ENCODE measurements around the gene LRP3. TPM values are rescaled to one million over a fixed set of nuclear protein-coding genes. Genes with fewer than 3 reads are reported as not detected.

Gene LRP3
- total RNA-seq, 1 experiment from 2014 or later, result 29.0 TPM

DNA sequence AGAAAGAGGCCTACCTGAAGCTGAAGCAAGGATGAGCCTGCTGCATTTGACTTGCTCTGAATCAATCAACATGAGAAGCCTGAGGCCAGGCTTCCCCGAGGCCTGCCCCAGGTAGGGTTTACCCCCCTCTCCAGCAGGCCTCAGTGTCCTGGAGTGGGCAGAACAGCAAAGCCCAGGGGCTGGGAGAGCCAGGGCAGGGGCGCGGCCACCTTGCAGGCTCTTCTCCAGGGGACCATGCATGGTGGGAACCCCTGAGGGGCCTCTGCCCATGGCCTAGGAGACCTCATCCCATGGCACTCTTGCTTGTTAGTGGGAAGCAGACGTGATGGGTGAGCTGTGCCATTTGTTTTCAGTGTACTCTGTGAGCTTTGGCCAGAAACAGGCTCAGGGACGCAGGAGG is 19.9 kb upstream of the LRP3 start:
- no peak for TF ChIP-seq ZFX (IDR thresholded peaks at IDR 0.05)
- TF ChIP-seq SRF (IDR thresholded peaks at IDR 0.05; ENCODE audit: low read depth), result no peak
- TF ChIP-seq REST (IDR thresholded peaks at IDR 0.05; ENCODE audit: low read depth), result no peak
- no peak for TF ChIP-seq EZH2 (IDR thresholded peaks at IDR 0.05)
- no peak for TF ChIP-seq JUND (IDR thresholded peaks at IDR 0.05)
- no peak for TF ChIP-seq POLR2AphosphoS5 (IDR thresholded peaks at IDR 0.05; ENCODE audit: low read depth, low read length)
- TF ChIP-seq TCF7L2 (IDR thresholded peaks at IDR 0.05; ENCODE audit: borderline replicate concordance, extremely low read depth, insufficient read depth, insufficient read length), result no peak
- TF ChIP-seq, protein P1, sequence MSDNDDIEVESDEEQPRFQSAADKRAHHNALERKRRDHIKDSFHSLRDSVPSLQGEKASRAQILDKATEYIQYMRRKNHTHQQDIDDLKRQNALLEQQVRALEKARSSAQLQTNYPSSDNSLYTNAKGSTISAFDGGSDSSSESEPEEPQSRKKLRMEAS (IDR thresholded peaks at IDR 0.05), result no peak
- TF ChIP-seq FOSL1 (IDR thresholded peaks at IDR 0.05; ENCODE audit: low read depth), result no peak
- TF ChIP-seq CBX3 (IDR thresholded peaks at IDR 0.05; ENCODE audit: low read depth), result no peak
- TF ChIP-seq EGR1 (IDR thresholded peaks at IDR 0.05; ENCODE audit: low read depth), result no peak
- no peak for TF ChIP-seq ZNF274 (IDR thresholded peaks at IDR 0.05; ENCODE audit: low read depth, low read length)
- TF ChIP-seq SIN3A (IDR thresholded peaks at IDR 0.05; ENCODE audit: low read depth), result no peak
- no peak for TF ChIP-seq POLR2A (IDR thresholded peaks at IDR 0.05; ENCODE audit: borderline replicate concordance, extremely low read depth, insufficient read depth, insufficient read length)
- TF ChIP-seq SP1 (IDR thresholded peaks at IDR 0.05; ENCODE audit: low read depth), result no peak
- Histone ChIP-seq H3K4me2 (ENCODE audit: low read length) (no peak overlapping the region), H4K20me1 (ENCODE audit: insufficient read depth) (no peaks in the 10 kb centered on the region), H3K9me3 (ENCODE audit: control insufficient read depth in 1 of 2, insufficient read depth in 1 of 2, low read depth in 1 of 2, low read length in 2 of 2) (no peaks in the 10 kb centered on the region), H3K36me3 (ENCODE audit: control insufficient read depth in 1 of 2, insufficient read depth in 2 of 2, low read length in 2 of 2) (no peaks in the 10 kb centered on the region), H3K27ac (ENCODE audit: low read depth, low read length) (no peak overlapping the region), H3K4me1 (ENCODE audit: control insufficient read depth in 1 of 2, insufficient read depth in 2 of 2, low read length in 2 of 2) (peaks cover 24 to 36% of the 10 kb centered on the region in 2 experiments), H3K9ac (ENCODE audit: low read length) (no peak overlapping the region), H2AFZ (ENCODE audit: low read depth, low read length, poor library complexity, severe bottlenecking) (no peak overlapping the region), H3K27me3 (ENCODE audit: insufficient read depth, low read length) (no peaks in the 10 kb centered on the region), H3K79me2 (ENCODE audit: insufficient read depth, low read length) (0 out of 2 replicates have a peak, but pooled peaks cover 3% of the 10 kb centered on the region), H3K4me3 (replicated peaks in 1 of 2; ENCODE audit: low read depth in 1 of 2, low read length in 2 of 2) (no peak overlapping the region), H3K9me2 (ENCODE audit: insufficient read depth) (no peaks in the 10 kb centered on the region)
- intact Hi-C loops (cut with micrococcal nuclease), result loop anchor here (10.0 kb wide), 1 partner anchor 1181 kb away; no protein-coding TSS in a partner anchor
- DNase-seq (ENCODE audit: low read depth, low spot score), result no peak
- ATAC-seq, result no peak
- BruUV-seq (replicated peaks), result no TSS peak
- ChIA-PET RAD21 (ENCODE audit: low non-redundant PET in 1 of 2, low total read pairs in 2 of 2, uncharacterized antibody in 2 of 2, unreplicated experiment in 2 of 2) (no interaction called here), CTCF (interaction anchor here (1.3 kb wide), 1 partner anchor 10 kb away, joined by 4 read pairs; no protein-coding TSS in a partner anchor), POLR2A (no interaction called here)

All from HCT116 (cell line).